ENCODE results near the gene MGAM2. TPM values are rescaled to one million over a fixed set of nuclear protein-coding genes. Genes with fewer than 3 reads are reported as not detected.

MGAM2 gene
- total RNA-seq, 1 donor from 2014 or later, result not detected

DNA sequence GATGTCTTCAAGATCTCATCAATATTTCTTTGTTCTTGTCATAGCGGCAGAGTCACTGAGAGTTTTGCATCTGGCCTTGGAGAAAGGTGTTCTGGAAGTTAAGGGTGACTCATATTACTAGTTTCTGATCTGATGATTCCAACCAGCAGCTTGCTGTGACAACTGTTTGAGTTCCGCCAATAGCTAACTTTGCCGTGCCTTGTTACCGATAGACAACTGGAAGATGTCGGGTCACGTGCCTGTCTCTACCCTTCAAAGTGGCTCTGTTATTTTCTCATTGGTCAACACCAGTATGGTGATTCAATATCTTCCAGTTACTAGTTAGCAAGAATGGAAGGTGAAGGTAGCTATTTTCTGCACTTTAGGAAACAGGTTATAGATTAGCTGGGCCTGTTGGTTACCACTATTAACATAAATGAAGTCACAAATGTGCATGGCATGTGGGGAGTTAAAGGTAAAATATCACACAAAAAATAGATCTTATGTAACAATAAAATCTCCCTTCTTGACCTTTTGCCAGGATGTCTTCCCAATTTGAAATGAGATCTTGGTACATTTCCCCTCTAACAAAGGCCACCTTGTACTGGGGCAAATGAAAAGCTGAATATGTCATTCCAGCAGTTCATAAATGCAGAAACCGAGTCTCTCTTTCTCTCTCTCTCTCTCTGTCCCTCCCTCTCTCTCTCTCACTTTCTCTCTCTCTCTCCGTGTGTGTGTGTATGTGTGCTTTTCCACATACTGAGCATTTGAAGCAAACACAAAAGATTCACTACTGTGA lies 2.6 kb upstream of the MGAM2 start:
- no peak for DNase-seq
- Mint-ChIP-seq H3K36me3 (ENCODE audit: unreplicated experiment) (no peaks in the 10 kb centered on the region), H3K9me3 (ENCODE audit: unreplicated experiment) (no peaks in the 10 kb centered on the region), H3K4me1 (ENCODE audit: low read depth, unreplicated experiment) (peaks cover 2% of the 10 kb centered on the region), H3K27ac (ENCODE audit: unreplicated experiment) (no peak overlapping the region), H3K27me3 (ENCODE audit: unreplicated experiment) (no peaks in the 10 kb centered on the region), H3K4me3 (ENCODE audit: unreplicated experiment) (no peak overlapping the region)
- no peak for TF ChIP-seq CTCF (IDR thresholded peaks at IDR 0.05; ENCODE audit: partially characterized antibody, unreplicated experiment)

GRCh38 chr7:142110098-142110497 lies 1.4 kb upstream of the MGAM2 start:
- no peak for DNase-seq
- H3K27ac Mint-ChIP-seq (ENCODE audit: unreplicated experiment), result no peak overlapping the region
- H3K4me1 Mint-ChIP-seq (ENCODE audit: low read depth, unreplicated experiment), result peaks cover 2% of the 10 kb centered on the region
- H3K36me3 Mint-ChIP-seq (ENCODE audit: unreplicated experiment), result no peaks in the 10 kb centered on the region
- H3K9me3 Mint-ChIP-seq (ENCODE audit: unreplicated experiment), result no peaks in the 10 kb centered on the region
- no peak overlapping the region for H3K4me3 Mint-ChIP-seq (ENCODE audit: unreplicated experiment)
- TF ChIP-seq CTCF (IDR thresholded peaks at IDR 0.05; ENCODE audit: partially characterized antibody, unreplicated experiment), result no peak
- H3K27me3 Mint-ChIP-seq (ENCODE audit: unreplicated experiment), result no peaks in the 10 kb centered on the region

- Mint-ChIP-seq H3K4me3 (ENCODE audit: unreplicated experiment) (no peak overlapping the region), H3K36me3 (ENCODE audit: unreplicated experiment) (no peaks in the 10 kb centered on the region), H3K27ac (ENCODE audit: unreplicated experiment) (no peak overlapping the region), H3K4me1 (ENCODE audit: low read depth, unreplicated experiment) (peaks cover 2% of the 10 kb centered on the region), H3K9me3 (ENCODE audit: unreplicated experiment) (no peaks in the 10 kb centered on the region), H3K27me3 (ENCODE audit: unreplicated experiment) (no peaks in the 10 kb centered on the region)
- no peak for TF ChIP-seq CTCF (IDR thresholded peaks at IDR 0.05; ENCODE audit: partially characterized antibody, unreplicated experiment)
- no peak for DNase-seq
Observed at GRCh38 chr7:142110638-142111037, 880 bp upstream of the MGAM2 start.

DNA sequence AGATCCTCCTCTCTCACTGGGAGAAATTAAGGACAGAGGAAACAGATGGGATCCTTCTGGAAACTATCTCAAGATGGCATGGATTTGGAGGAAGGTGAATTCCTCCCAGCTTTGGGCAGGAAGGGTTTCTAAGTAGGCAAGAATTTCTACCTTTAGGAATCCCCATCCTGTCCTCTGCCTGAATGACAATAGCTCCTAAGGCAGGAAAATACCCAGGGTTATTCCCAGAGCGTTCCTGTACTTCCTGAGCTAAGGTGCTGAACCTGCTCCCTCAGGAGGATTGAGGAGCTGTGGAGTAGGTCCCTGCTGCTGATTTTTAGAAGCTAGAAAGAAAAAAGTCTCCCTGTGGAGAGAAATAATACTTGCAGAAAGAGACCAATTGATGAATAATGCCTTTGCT lies 568 bp downstream of the MGAM2 start:
- TF ChIP-seq CTCF (IDR thresholded peaks at IDR 0.05; ENCODE audit: partially characterized antibody, unreplicated experiment), result no peak
- Mint-ChIP-seq H3K27me3 (ENCODE audit: unreplicated experiment) (no peaks in the 10 kb centered on the region), H3K36me3 (ENCODE audit: unreplicated experiment) (no peaks in the 10 kb centered on the region), H3K27ac (ENCODE audit: unreplicated experiment) (no peak overlapping the region), H3K4me1 (ENCODE audit: low read depth, unreplicated experiment) (peaks cover 2% of the 10 kb centered on the region), H3K9me3 (ENCODE audit: unreplicated experiment) (no peaks in the 10 kb centered on the region), H3K4me3 (ENCODE audit: unreplicated experiment) (no peak overlapping the region)
- no peak for DNase-seq

DNA sequence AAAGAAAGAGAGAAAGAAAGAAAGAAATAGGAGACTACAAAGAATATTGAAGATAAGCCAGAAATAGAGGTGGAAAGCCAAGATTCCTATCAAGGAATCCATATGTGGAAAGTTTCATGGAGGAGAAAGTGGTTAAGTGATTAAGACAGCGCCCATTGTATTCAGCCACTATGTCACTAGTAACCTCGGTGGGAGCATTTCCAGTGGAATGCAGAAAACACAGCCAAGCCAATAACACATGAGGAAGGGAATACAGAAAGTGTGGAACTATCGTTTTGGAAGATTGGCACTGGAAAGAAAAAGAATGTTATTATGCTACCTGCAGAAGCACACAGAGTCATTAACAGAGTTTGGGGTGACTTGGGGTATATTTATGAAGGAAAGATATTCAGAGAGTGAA lies 2.7 kb downstream of the MGAM2 start:
- H3K27me3 Mint-ChIP-seq (ENCODE audit: unreplicated experiment), result no peaks in the 10 kb centered on the region

More for the DNA sequence above, 2.7 kb downstream of the MGAM2 start:
- no peak for TF ChIP-seq CTCF (IDR thresholded peaks at IDR 0.05; ENCODE audit: partially characterized antibody, unreplicated experiment)
- Mint-ChIP-seq H3K4me1 (ENCODE audit: low read depth, unreplicated experiment) (peaks cover 2% of the 10 kb centered on the region), H3K9me3 (ENCODE audit: unreplicated experiment) (no peaks in the 10 kb centered on the region), H3K27ac (ENCODE audit: unreplicated experiment) (no peak overlapping the region), H3K36me3 (ENCODE audit: unreplicated experiment) (no peaks in the 10 kb centered on the region), H3K4me3 (ENCODE audit: unreplicated experiment) (no peak overlapping the region)
- no peak for DNase-seq

All from glutamatergic neuron (in vitro differentiated cells).